Effector CD4-positive, alpha-beta T cell (primary cell): ENCODE results near the gene TMPRSS11D. TPM values are rescaled to one million over a fixed set of nuclear protein-coding genes. Genes with fewer than 3 reads are reported as not detected.

ENCODE experiments used
- DNase-seq: peaks from one replicate; pipeline ENCODE4 v3.0.0-alpha.2; 2020
- total RNA-seq: gene quantifications from one replicate; lab custom pipeline; 2026; lab: John Stamatoyannopoulos, UW

TMPRSS11D gene
- total RNA-seq, result not detected

- no peak for DNase-seq
These were observed at the start of gene TMPRSS11D for GRCh38 chr4:67883902-67884301. TMPRSS11D (minus strand) TSS chr4:67884002; CDS start chr4:67883933, 69 bp downstream.

- DNase-seq, result no peak
These were observed 49.2 kb upstream of the TMPRSS11D start for GRCh38 chr4:67933038-67933437.

- DNase-seq, result no peak
These were observed 47.5 kb upstream of the TMPRSS11D start for GRCh38 chr4:67931256-67931655.

GRCh38 chr4:67929426-67929825 lies 45.6 kb upstream of the TMPRSS11D start:
- DNase-seq, result no peak

- no peak for DNase-seq
These were observed 44.7 kb upstream of the TMPRSS11D start for GRCh38 chr4:67928546-67928945.

GRCh38 chr4:67927251-67927650 lies 43.4 kb upstream of the TMPRSS11D start:
- no peak for DNase-seq

GRCh38 chr4:67926485-67926884 lies 42.7 kb upstream of the TMPRSS11D start:
- no peak for DNase-seq

- DNase-seq, result no peak
These were observed 38.9 kb upstream of the TMPRSS11D start for GRCh38 chr4:67922697-67923096.

- DNase-seq, result no peak
These were observed 34.6 kb upstream of the TMPRSS11D start for GRCh38 chr4:67918428-67918827.

- no peak for DNase-seq
These were observed 31.7 kb upstream of the TMPRSS11D start for GRCh38 chr4:67915400-67915966.

GRCh38 chr4:67912080-67912479 lies 28.3 kb upstream of the TMPRSS11D start:
- no peak for DNase-seq

GRCh38 chr4:67911638-67912037 lies 27.8 kb upstream of the TMPRSS11D start:
- no peak for DNase-seq

GRCh38 chr4:67911141-67911540 lies 27.3 kb upstream of the TMPRSS11D start:
- DNase-seq, result no peak

- DNase-seq, result no peak
These were observed 26.7 kb upstream of the TMPRSS11D start for GRCh38 chr4:67910585-67910905.

GRCh38 chr4:67909905-67910584 lies 26.2 kb upstream of the TMPRSS11D start:
- no peak for DNase-seq

GRCh38 chr4:67907650-67908049 lies 23.8 kb upstream of the TMPRSS11D start:
- no peak for DNase-seq

- no peak for DNase-seq
These were observed 15.3 kb upstream of the TMPRSS11D start for GRCh38 chr4:67899096-67899495.

GRCh38 chr4:67897686-67898085 lies 13.9 kb upstream of the TMPRSS11D start:
- no peak for DNase-seq

GRCh38 chr4:67896421-67897065 lies 12.7 kb upstream of the TMPRSS11D start:
- DNase-seq, result no peak

- no peak for DNase-seq
These were observed 10.9 kb upstream of the TMPRSS11D start for GRCh38 chr4:67894659-67895058.

GRCh38 chr4:67892905-67893304 lies 9.1 kb upstream of the TMPRSS11D start:
- no peak for DNase-seq

- no peak for DNase-seq
These were observed 8.5 kb upstream of the TMPRSS11D start for GRCh38 chr4:67892253-67892652.

GRCh38 chr4:67891645-67892044 lies 7.8 kb upstream of the TMPRSS11D start:
- no peak for DNase-seq

- DNase-seq, result no peak
These were observed 2.5 kb upstream of the TMPRSS11D start for GRCh38 chr4:67886281-67886680.
